H9 (cell line): Measurements from ENCODE around the gene SHB. TPM values are rescaled to one million over a fixed set of nuclear protein-coding genes. Genes with fewer than 3 reads are reported as not detected.

ENCODE experiments used
- DNase-seq: peaks from one replicate; pipeline ENCODE4 v3.0.0-alpha.2; 2017
- H2AFZ ChIP-seq: one replicate; pipeline ENCODE4 v1.6.1; 2013; ENCODE audit warnings: mild to moderate bottlenecking, low read length, control low read depth, moderate library complexity
- H2AK5ac ChIP-seq: 2 replicates; pipeline ENCODE4 v1.6.1; 2013; ENCODE audit warnings: low read length, control low read depth, mixed read lengths; ENCODE audit not compliant: insufficient read length
- H2BK120ac ChIP-seq: one replicate; pipeline ENCODE4 v1.6.1; 2013; ENCODE audit warnings: low read depth, mild to moderate bottlenecking, low read length, control low read depth, inconsistent platforms; ENCODE audit not compliant: poor library complexity, severe bottlenecking
- H2BK12ac ChIP-seq: 2 replicates; pipeline ENCODE4 v1.6.1; 2013; ENCODE audit warnings: low read length, control low read depth, mixed read lengths, low read depth; ENCODE audit not compliant: insufficient read length
- H2BK15ac ChIP-seq: 2 replicates; pipeline ENCODE4 v1.6.1; 2013; ENCODE audit warnings: low read depth, low read length, control low read depth
- H2BK20ac ChIP-seq: one replicate; pipeline ENCODE4 v1.6.1; 2013; ENCODE audit warnings: low read depth, mild to moderate bottlenecking, low read length, control low read depth, inconsistent platforms; ENCODE audit not compliant: poor library complexity, severe bottlenecking
- H2BK5ac ChIP-seq: 2 replicates; pipeline ENCODE4 v1.6.1; 2013; ENCODE audit warnings: low read length, control low read depth, mixed read lengths; ENCODE audit not compliant: insufficient read length
- H3K14ac ChIP-seq: 2 replicates; pipeline ENCODE4 v1.6.1; 2013; ENCODE audit warnings: low read length, control low read depth; ENCODE audit not compliant: insufficient read depth
- H3K18ac ChIP-seq: 2 replicates; pipeline ENCODE4 v1.6.1; 2013; ENCODE audit warnings: low read depth, mild to moderate bottlenecking, mixed read lengths, low read length, control low read depth; ENCODE audit not compliant: insufficient read length
- H3K23ac ChIP-seq: 2 replicates; pipeline ENCODE4 v1.6.1; 2013; ENCODE audit warnings: low read length, control low read depth, mixed read lengths, low read depth; ENCODE audit not compliant: insufficient read length
- H3K23me2 ChIP-seq: 2 replicates; pipeline ENCODE4 v1.6.1; 2013; ENCODE audit warnings: low read depth, mild to moderate bottlenecking, mixed read lengths, low read length, control low read depth; ENCODE audit not compliant: insufficient read length, poor library complexity, severe bottlenecking
- H3K27ac ChIP-seq: 2 replicates; pipeline ENCODE4 v1.5.1; 2013; ENCODE audit warnings: low read length, control low read depth, mixed read lengths, low read depth; ENCODE audit not compliant: insufficient read length
- H3K27me3 ChIP-seq: 2 replicates; pipeline ENCODE4 v1.6.1; 2013; ENCODE audit warnings: low read length, control low read depth, inconsistent platforms; ENCODE audit not compliant: insufficient read depth
- H3K4ac ChIP-seq: 2 replicates; pipeline ENCODE4 v1.6.1; 2013; ENCODE audit warnings: low read depth, mild to moderate bottlenecking, control low read depth, inconsistent platforms, low read length, moderate library complexity
- H3K4me1 ChIP-seq: 2 replicates; pipeline ENCODE4 v1.6.1; 2013; ENCODE audit warnings: low read length, control low read depth, inconsistent platforms; ENCODE audit not compliant: insufficient read depth
- H3K4me2 ChIP-seq: 2 replicates; pipeline ENCODE4 v1.6.1; 2013; ENCODE audit warnings: low read length, control low read depth, mixed read lengths; ENCODE audit not compliant: insufficient read length, insufficient read depth
- H3K56ac ChIP-seq: 2 replicates; pipeline ENCODE4 v1.6.1; 2013; ENCODE audit warnings: low read depth, mild to moderate bottlenecking, mixed read lengths, low read length, control low read depth; ENCODE audit not compliant: insufficient read length
- H3K79me1 ChIP-seq: 2 replicates; pipeline ENCODE4 v1.6.1; 2013; ENCODE audit warnings: low read depth, mild to moderate bottlenecking, moderate library complexity, low read length, control low read depth, inconsistent platforms; ENCODE audit not compliant: insufficient read depth, poor library complexity, severe bottlenecking
- H3K79me2 ChIP-seq: 2 replicates; pipeline ENCODE4 v1.6.1; 2013; ENCODE audit warnings: low read length, control low read depth, inconsistent platforms; ENCODE audit not compliant: insufficient read depth
- H3K9ac ChIP-seq: 2 replicates; pipeline ENCODE4 v1.6.1; 2013; ENCODE audit warnings: low read length, control low read depth, mixed read lengths; ENCODE audit not compliant: insufficient read length; ENCODE audit errors: extremely low read depth
- H3K9me3 ChIP-seq: one replicate; pipeline ENCODE4 v1.6.1; 2013; ENCODE audit warnings: low read depth, low read length, inconsistent platforms; ENCODE audit not compliant: control insufficient read depth
- H3T11ph ChIP-seq: one replicate; pipeline ENCODE4 v1.6.1; 2013; ENCODE audit warnings: mild to moderate bottlenecking, low read length, control low read depth, inconsistent platforms
- H4K20me1 ChIP-seq: one replicate; pipeline ENCODE4 v1.6.1; 2013; ENCODE audit not compliant: control insufficient read depth, insufficient read length, insufficient read depth
- H4K5ac ChIP-seq: 2 replicates; pipeline ENCODE4 v1.6.1; 2013; ENCODE audit warnings: low read depth, mild to moderate bottlenecking, mixed read lengths, low read length, control low read depth; ENCODE audit not compliant: insufficient read length
- H4K8ac ChIP-seq: replicated peaks from 2 replicates; pipeline ENCODE4 v1.6.1; 2013; ENCODE audit warnings: low read length, control low read depth, mixed read lengths, low read depth; ENCODE audit not compliant: insufficient read length
- H4K91ac ChIP-seq: 2 replicates; pipeline ENCODE4 v1.6.1; 2013; ENCODE audit warnings: low read depth, mild to moderate bottlenecking, moderate library complexity, mixed read lengths, low read length, control low read depth; ENCODE audit not compliant: insufficient read length
- H3K27ac Mint-ChIP-seq, 3 experiments: 2 replicates in 2 of 3; 3 replicates in 1 of 3; pipeline ENCODE4 v1.8.0; 2020 to 2021; ENCODE audit warnings: mixed read lengths in 3 of 3, mild to moderate bottlenecking in 1 of 3, moderate library complexity in 1 of 3
- H3K27me3 Mint-ChIP-seq: 2 replicates; pipeline ENCODE4 v1.8.0; 2021; ENCODE audit warnings: low read depth, mild to moderate bottlenecking, moderate library complexity, mixed read lengths
- H3K36me3 Mint-ChIP-seq, 3 experiments: 2 replicates in 2 of 3; 3 replicates in 1 of 3; pipeline ENCODE4 v1.8.0; 2020 to 2021; ENCODE audit warnings: low read depth in 3 of 3, mixed read lengths in 3 of 3; ENCODE audit not compliant: insufficient read depth in 1 of 3
- H3K4me1 Mint-ChIP-seq, 2 experiments: 2 replicates each; pipeline ENCODE4 v1.8.0; 2020; ENCODE audit warnings: mixed read lengths in 2 of 2
- H3K4me3 Mint-ChIP-seq, 2 experiments: 2 replicates in 1 of 2; 3 replicates in 1 of 2; pipeline ENCODE4 v1.8.0; 2020 to 2021; ENCODE audit warnings: mild to moderate bottlenecking in 2 of 2, mixed read lengths in 2 of 2, moderate library complexity in 1 of 2
- H3K9me3 Mint-ChIP-seq, 2 experiments: 2 replicates in 1 of 2; 3 replicates in 1 of 2; pipeline ENCODE4 v1.8.0; 2020; ENCODE audit warnings: mild to moderate bottlenecking in 2 of 2, mixed read lengths in 2 of 2, moderate library complexity in 1 of 2
- CTCF ChIP-seq: fragments of 200-600 bp; sonication (generic); conservative IDR thresholded peaks from 3 replicates; pipeline ENCODE4 v1.8.0; 2021; ENCODE audit warnings: antibody characterized with exemption, mild to moderate bottlenecking
- WGBS: extraction: QIAGEN DNeasy Blood & Tissue Kit; methylation state at CpG from one replicate; pipeline ENCODE4 v1.1.7; 2013; ENCODE audit warnings: missing lambda C conversion rate, low lambda C conversion rate, mixed read lengths; ENCODE audit not compliant: insufficient read length; ENCODE audit errors: extremely low coverage; 5-methylcytosine and 5-hydroxymethylcytosine counted together
- total RNA-seq: library from RNA; stranded (reverse); gene quantifications from 2 replicates; pipeline ENCODE4 v1.2.1, GENCODE V29; 2021

SHB gene
- total RNA-seq, 1 experiment from 2014 or later: 14.6 TPM

GRCh38 chr9:37921546-37922300 is 147.3 kb downstream of the SHB start:
- no peak overlapping the region for H3K18ac ChIP-seq
- no peak overlapping the region for H3K23ac ChIP-seq
- H3K9me3 Mint-ChIP-seq: no peaks in the 10 kb centered on the region
- H4K8ac ChIP-seq: no peak overlapping the region
- WGBS: no CpG with 5 or more reads among the region's 15 CpGs
- no peak overlapping the region for H2BK5ac ChIP-seq
- H2BK120ac ChIP-seq: no peak overlapping the region
- no peaks in the 10 kb centered on the region for H3K79me1 ChIP-seq
- TF ChIP-seq CTCF: no peak
- H3K4me1 ChIP-seq: no peaks in the 10 kb centered on the region; the same call in 1 of the 2 replicates
- no peaks in the 10 kb centered on the region; the same call in 1 of the 2 replicates for H3K27me3 Mint-ChIP-seq
- no peaks in the 10 kb centered on the region for H3K79me2 ChIP-seq
- H3K36me3 Mint-ChIP-seq: peaks cover 0 to 4% (median 0%) of the 10 kb centered on the region in 3 experiments; a peak in 1 of 7 replicates
- H3K4me1 Mint-ChIP-seq: peaks cover 54 to 70% of the 10 kb centered on the region in 2 experiments
- H3K4me2 ChIP-seq: no peak overlapping the region
- no peak overlapping the region for H3T11ph ChIP-seq
- no peak overlapping the region for H4K5ac ChIP-seq
- no peak overlapping the region for H3K27ac ChIP-seq
- no peak overlapping the region for H2AK5ac ChIP-seq
- no peak overlapping the region for H2BK15ac ChIP-seq
- no peak for DNase-seq
- H4K91ac ChIP-seq: no peak overlapping the region
- H2BK12ac ChIP-seq: no peak overlapping the region
- no peaks in the 10 kb centered on the region for H3K23me2 ChIP-seq
- H3K27me3 ChIP-seq: no peaks in the 10 kb centered on the region
- H3K56ac ChIP-seq: no peak overlapping the region
- H3K9ac ChIP-seq: no peak overlapping the region
- no peak overlapping the region for H3K14ac ChIP-seq
- H2AFZ ChIP-seq: no peak overlapping the region
- no peak overlapping the region for H3K4me3 Mint-ChIP-seq
- H4K20me1 ChIP-seq: no peaks in the 10 kb centered on the region
- H3K27ac Mint-ChIP-seq: peak overlapping the region; percentile 5 to 85 (median 83); a peak in 4 of 7 replicates
- no peaks in the 10 kb centered on the region for H3K9me3 ChIP-seq
- no peak overlapping the region for H2BK20ac ChIP-seq
- no peak overlapping the region for H3K4ac ChIP-seq
